RCC 7860 (cell line): ENCODE results near the gene KRT8.

Source experiments
- DNase-seq: peaks from one replicate; pipeline ENCODE4 v3.0.0-alpha.2; 2015; ENCODE audit warnings: low spot score
- FAIRE-seq: peaks from 2 replicates; lab custom pipeline; 2012; peaks lifted over from hg19 to GRCh38; lab: Jason Lieb, UNC

The KRT8 gene

DNA sequence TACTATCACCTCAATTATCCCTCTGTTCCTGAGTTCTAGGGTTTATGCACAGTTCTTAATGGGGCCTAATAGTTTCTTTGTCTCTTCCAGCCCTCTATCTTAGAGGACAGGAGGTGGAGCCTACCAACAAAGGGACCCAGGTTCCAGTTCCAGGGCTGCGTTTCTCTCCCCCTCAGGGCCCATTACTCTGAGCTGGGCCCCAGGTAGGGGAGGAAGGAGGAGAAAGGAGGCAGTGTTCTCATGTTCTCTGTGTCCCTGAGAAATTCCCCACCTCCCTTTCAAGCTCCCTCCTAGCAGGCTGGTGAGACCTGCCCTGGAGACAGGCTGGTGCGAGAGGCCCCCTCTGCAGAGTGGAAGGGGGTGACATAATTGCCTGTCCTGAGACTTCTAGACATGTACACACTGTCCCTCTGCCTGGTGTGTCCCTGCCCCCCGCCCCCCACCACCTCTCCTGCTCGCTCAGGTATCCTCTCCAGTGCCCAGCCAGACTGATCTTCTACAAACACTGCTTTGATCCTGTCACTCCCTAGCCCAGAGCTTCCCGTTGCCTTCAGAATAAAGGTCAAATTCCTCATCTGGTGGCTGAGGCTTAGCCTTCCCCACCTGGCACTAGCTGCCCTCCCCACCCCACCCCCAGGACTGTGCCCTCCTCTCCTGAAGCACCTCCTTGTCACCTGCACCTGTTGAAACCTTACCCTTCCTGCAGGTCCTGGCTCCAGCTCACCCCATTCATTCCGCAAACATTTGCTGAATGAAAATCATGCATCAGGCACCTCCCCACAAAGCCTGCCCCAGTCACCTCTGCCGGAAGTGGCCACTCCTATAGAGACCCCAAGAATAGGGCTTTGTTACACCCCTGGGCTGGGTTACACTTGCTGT, 21.1 kb upstream of the KRT8 start:
- DNase-seq: peak; percentile 40

DNA sequence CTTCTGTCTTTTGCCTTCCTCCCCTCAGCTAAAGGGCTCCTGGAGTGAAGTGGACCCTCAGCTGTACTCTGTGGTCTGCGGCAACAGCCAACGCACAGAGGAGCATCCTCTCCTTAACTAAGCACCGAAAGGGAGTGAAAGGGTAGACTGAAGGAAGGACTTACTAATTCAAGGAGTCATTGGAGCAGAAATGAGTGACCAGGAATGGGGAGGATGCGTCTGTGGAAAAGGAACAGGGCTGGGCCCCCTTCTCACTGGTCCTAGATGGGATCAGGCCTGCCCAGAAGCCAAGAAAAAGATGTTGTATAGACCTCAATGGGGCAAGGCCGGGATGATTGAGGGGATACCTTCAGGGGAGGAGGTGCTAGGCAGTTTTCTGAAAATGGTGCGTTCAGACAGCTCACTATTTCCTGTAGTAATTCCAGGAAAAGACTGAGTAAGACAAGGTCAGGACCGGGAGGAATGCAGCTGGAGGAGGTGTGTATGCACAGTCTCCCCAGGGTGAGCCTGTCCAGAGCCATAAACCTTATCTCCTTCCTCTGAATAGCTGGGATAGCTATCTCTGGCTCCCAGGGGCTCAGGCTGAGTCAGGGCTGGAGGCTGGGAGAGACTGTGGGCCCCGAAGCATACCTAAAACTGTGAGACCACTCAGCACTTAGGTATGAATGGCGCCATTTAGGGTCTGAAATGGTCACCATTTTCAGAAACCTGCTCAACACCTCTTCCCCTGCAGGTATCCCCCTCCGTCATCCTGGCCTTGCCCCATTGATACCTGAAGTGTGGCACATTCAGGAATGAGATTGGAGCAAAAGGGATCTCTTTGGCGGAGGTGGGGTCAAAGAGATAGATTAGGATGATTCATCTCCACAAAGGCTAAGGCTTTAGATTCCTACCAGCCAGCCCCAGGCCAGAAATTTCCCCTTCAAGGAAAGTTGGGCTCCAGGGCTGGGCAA, 20.2 kb upstream of the KRT8 start:
- FAIRE-seq (peak; percentile 76), DNase-seq (peak; percentile 95)

More for the DNA sequence above, 21.1 kb upstream of the KRT8 start:
- FAIRE-seq: no peak

DNA sequence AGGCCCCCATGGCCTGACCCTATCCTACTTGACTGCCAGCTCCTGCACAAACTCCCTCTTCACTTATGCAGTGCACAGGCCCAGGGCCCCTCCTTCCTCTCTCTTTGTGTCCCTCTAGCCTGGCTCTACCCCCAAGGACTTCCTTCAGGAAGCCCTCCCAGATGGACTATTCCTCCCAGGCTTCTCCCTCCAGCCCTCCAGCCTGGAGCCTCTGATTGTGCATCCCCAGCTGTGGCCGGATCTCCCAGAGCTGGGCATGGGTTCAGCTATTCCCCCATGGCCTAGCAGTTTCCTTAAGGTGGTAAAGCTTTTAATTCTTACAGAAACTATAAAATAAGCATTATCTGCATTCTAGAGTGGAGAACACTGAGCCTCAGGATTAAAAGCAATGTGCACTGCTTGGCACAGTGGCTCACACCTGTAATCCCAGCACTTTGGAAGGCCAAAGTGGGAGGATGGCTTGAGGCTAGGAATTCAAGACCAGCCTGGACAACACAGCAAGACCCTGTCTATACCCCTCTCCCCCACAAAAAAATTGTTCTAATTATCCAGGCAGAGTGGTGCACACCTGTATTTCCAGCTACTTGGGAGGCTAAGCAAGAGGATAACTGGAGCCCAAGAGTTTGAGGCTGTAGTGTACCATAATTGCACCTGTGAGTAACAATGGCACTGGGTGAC, 16.8 kb upstream of the KRT8 start:
- no peak for FAIRE-seq

DNA sequence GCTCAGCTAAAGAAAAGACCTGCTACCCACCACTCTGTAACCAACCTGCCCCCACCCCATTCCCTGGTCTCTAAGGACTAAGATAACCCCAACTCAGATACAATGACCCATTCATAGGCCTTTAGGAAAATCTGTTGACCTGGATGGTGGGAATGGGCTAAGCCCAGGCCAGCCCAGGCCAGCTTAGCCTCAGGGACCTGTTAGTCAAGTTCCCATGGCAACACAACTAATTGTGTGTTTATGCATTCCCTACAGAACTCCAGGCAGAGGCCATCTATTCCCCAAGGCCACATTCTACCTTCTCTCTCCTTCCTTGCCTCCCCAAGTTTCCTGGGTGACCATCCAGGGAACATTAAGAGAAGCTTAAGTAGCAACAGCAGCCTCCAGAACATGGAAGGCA, 16.1 kb upstream of the KRT8 start:
- DNase-seq (no peak), FAIRE-seq (no peak)

More for the DNA sequence above, 16.8 kb upstream of the KRT8 start:
- DNase-seq: no peak

DNA sequence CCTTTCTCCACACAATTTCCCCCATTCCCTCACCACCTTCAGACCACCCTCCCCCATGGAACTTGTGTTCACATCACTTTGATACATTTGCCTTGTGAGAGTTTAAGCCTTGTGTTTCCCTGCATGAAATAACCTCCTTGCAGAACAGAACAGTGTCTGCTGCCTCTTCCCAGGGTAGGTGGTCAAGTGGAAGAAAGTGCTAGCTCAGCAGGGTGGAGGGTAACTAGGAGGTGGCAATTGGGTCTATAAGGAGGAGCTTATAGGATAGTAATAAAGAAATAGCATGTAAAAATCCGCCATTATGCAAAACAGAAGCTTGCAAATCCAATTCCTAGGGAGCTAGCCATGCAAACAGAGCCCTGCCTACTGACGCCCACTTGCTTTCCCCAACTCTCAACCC, 13.9 kb upstream of the KRT8 start:
- no peak for FAIRE-seq
- DNase-seq: no peak

DNA sequence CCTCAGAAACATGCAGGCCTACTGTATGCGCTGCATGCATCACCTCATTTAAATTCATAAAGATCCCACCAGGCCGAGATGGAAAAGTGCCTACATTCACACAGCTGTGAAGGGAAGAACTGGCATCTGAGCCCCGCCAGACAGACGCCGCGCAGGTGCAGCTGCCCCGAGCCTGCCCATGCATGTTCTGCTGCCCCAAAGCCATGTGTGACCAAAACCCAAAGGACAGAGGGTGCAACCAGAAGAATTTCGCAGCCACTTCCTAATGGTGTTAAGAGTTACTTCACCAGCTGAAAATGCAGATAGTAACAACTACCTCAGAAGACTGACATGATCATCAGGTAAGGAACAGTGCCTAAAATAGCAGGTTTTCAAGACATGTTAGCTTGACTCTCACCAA, 13.5 kb upstream of the KRT8 start:
- FAIRE-seq: no peak
- no peak for DNase-seq

DNA sequence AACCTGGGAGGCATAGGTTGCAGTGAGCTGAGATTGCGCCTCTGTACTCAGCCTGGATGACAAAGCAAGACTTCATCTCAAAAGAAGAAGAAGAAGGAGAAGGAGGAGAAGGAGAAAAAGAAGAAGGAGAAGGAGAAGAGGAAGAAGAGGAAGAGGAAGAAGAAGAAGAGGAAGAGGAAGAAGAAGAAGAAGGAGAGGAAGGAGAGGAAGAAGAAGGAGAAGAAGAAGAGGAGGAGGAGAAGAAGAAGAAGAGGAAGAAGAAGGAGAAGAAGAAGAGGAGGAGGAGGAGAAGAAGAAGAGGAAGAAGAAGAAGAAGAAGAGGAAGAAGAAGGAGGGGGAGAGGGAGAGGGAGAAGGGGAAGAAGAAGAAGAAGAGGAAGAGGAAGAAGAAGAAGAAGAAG, 12.9 kb upstream of the KRT8 start:
- no peak for FAIRE-seq

DNA sequence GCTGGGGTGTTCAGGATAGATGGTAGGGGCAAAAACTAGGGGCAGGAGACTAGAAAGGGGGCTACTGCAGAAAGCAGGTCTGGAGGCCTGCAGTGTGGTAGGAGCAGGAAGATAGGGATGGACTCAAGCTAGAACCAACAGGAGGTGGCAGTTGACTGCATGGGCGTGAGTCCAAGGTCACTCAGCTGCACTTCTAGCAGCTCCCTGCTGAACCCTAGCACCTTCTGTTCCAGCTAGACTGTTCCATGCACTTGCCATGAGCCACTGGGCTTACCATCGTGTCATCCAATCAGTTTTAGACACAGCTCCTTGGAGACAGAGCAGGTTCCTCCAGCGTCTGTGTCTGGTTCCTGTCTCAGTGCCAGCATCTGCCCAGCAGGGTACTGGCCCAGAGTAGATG, 11.3 kb upstream of the KRT8 start:
- no peak for DNase-seq
- FAIRE-seq: no peak

More for the DNA sequence above, 12.9 kb upstream of the KRT8 start:
- no peak for DNase-seq

DNA sequence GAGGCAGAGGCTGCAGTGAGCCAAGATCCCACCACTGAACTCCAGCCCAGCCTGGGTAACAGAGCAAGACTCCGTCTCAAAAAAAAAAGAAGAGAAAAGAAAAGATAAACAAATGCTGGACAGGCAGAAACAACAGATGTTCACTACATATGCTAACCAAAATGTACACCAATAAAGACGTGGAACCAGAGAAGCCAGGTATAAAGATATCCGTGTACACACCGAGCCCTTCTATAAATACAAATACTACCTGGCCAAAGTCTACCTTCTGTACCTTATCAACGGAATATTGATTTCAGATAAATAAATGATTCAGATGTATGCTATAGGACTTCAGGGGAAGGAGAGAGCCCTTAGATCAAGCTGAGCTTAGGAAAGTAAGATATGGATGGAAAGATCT, 10.8 kb upstream of the KRT8 start:
- no peak for FAIRE-seq
- no peak for DNase-seq

DNA sequence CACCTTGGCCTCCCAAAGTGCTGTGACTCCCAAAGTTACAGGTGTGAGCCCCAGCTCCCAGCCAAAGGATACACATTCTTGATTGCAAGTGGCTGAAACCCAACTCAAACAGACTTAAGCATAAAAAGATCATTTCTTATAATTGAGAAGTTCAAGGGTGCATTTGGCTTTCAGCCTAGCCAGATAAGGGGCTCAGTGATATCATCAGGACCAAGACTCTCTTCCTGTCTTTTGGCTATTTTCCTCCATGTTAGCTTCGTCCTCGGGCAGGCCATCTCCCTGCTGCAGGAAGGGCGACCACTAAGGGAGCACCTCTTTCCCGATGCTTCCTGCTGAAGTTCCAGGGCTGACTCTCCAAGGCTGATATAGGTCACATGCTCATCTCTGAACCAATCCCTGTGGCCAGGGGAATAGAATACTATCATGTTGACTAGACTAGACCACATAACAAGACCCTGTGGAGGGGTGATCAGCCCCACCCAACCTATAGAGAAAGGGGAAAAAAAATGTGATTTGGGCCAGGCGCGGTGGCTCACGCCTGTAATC, 9.8 kb upstream of the KRT8 start:
- DNase-seq: no peak
- FAIRE-seq: no peak

DNA sequence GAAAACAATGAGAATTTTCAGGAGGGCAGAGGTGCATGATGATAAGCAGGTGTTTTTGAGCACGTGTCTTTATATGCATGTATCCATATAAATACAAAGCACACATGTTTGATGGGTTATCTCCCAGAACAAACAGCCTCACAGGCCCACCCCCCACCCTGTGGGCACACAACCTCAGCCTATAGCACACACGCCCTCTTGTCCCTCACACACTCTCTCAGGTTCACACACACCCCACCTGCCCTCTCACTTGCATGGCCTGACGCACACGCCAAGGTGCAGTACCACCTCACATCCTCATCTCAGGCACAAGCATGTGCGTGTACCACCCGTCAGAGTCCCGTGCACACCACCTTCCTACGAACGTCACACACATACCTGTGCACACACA, 8.6 kb upstream of the KRT8 start:
- no peak for DNase-seq
- FAIRE-seq: no peak

DNA sequence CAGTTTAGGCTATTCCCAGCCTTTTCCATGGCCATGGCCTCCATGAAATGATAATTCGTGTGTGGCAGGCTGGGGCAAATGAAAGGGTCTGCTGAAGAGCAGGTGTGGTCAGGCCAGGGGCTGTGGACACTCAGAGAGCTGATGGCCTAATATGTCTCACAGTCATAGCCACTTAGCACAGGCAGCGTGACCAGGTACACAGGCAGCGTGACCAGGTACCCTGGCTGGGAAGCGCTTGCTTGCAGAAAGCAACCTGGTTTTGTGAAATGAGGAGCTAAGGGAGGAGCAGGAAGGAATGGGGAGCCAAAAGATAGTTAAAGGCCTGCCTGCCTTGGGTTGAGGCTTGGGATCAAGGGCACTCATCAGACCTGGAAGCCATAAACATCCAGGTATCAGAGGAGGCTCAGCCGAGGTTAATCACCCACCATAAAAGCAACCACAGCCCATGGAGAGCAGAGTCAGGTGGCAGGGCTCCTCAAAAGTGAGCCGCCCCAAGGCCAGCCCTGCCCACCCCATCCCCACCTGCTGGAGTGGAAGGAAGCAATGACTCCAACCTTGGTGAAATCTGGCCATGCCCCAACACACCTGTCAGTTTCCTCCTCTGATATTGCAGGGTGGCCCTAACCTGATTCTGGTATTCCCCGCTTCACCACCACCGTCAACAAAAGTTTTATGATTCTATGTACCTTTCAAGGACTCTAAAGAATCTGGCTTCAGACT, 8.0 kb upstream of the KRT8 start:
- FAIRE-seq: no peak
- no peak for DNase-seq

DNA sequence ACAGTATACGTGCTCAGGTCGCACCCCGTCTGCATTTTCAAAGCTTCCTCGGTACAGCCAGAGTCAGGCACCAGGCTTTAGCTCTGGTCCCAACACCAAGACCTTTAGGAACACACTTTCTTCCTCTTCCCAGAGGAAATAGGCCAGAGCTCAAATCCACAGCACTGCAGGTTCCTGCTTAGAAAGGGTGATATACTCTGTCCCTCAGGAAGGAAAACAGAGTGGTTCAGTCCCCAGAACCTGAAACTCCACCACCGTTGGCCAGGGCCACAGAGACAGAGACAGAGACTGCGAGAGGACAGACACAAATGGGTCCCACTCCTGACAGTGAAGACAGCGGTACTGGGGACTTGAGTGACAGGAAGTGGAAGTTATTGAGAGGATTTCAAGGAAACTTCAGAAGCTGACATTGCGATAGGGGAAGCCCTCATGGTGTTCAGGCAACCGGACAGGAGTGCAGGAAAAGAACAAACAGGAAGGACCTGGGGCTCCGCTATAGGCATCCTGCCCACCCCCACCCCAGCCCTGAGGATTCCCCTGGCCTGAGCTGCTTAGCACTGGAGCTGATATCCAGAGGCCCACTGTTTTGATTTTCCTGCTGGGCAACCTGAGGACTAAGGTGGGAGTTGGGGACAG, 5.5 kb upstream of the KRT8 start:
- DNase-seq (no peak), FAIRE-seq (no peak)

DNA sequence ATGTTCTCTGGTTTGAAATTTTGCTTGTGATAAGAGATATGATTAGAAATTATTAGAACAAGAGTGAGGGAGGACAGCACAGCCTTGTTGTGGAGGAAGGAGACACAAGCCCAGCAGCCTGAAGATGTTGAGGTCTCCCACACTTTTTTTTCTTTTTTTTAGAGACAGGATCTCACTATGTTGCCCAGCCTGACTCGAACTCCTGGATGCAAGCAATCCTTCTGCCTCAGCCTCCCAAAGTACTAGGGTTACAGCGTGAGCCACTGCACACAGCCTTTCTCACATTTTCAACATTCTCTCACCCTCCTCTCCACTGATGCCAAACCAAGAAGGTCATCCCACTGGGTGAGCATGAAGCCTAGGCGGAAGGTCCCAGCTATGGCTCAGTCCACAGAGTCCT, 4.9 kb upstream of the KRT8 start:
- DNase-seq: no peak
- no peak for FAIRE-seq

DNA sequence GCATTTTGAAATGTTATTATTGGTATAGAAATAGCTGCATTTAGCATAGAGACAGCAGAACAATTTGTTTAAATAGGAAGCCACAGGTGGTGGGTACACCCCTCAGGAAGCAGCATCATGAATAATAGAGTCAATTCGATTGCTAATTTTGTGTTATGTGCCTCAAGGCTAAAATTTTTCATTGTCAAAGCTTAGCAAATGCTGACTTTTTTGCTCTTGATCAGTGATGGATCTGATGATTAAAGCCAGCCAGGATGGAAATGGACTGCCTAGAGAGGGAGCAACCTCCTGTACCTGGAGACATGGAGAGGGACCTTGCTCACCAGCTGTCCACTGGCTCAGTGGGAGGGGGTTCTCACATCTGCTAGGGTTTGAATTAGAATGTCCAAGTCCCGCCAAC, 4.5 kb upstream of the KRT8 start:
- DNase-seq (no peak), FAIRE-seq (no peak)

DNA sequence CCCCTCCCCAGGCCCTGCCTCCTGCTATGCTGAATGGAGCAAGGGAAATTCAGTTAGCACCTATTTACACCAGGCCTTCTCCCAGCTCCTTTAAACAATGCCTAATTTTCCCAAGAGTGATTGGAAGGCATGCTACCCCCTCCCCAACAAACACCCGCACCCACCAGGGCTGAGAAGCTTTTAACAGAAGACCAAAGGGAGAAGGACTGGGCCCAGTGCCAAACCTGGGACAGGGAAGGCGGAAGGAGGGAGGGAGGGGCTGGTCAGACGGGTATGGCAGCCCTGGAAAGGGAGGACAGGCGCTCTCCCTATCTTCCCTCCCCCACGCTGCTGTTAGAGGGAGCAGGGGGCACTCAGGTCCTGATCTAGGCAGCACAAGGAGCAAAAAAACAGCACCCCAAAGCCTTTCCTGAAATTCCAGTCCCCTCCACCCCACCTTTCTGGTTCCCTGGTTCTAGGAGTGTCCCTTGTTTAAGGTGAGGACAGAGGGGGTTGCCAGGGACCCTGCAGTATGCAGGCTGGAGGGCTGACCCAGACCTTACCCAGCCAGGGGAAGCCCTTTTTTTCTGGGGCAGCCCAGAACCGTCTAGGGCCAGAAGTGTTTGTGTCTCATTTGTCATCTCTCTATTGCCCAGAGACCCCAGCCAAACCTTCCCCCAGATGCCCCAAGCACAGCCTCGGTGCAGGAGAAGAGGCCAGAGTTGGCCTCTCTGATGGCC, 2.4 kb upstream of the KRT8 start:
- peak; percentile 51 for DNase-seq
- no peak for FAIRE-seq

DNA sequence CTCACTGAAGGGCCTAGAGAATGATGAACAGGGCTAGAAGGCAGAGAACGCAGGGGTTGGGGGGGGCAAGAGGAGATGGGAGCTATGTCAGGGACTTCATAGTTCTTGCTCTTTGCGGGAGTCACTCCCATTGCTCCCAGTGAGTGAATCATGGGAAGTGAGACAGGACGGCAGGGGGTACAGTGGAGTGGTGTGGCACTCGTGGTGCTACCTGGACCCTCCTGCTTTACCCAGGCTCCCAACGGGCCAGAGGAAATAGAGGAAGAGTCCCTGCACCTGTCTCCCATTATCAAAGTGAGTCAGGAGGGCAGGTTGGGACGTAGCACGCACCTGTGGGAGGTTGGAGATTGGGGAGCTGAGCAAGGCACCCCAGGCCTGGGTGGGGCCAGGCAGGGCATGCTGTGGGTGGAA, 1.3 kb upstream of the KRT8 start:
- FAIRE-seq (no peak), DNase-seq (no peak)

DNA sequence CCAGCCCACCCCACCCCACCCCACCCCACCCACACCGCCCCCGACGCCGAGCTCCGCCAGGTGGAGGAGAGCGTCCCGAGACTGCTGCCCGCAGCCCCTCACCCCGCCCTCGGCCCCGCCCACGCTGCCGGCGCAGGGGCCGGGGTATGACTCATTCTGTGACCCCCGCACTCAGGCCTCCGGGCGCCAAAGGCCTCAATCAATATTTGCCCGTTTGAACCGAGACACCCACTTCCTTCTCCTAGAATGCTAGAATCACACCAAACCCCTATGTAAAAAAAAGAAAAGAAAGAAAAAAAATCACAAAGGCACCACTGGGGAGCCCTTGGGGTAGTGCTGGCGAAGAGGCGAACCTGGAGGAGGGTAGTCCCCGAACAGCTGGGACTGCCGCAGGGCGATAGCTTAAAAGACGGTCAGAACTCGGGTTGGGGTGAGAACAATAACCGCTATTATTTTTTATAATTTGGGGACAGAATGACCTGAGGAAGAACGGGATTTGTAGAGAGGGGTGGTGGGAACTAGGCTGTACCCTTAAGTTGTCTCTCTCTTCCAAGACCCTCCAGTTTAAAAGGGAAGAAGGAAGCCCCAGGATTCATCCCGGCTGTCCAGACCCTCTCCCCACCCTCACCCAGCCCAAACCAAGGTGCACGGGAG, 894 bp downstream of the KRT8 start:
- FAIRE-seq: no peak
- peak; percentile 49 for DNase-seq
